ENCODE results near the gene SERPINC1.

GRCh38 chr1:173916667-173917066, 460 bp downstream of the SERPINC1 start:
- TF ChIP-seq NR1H2 (CRISPR knock-in tag; IDR thresholded peaks at IDR 0.05) (no peak), ETV6 (CRISPR knock-in tag; IDR thresholded peaks at IDR 0.05) (no peak), SMAD3 (CRISPR knock-in tag; IDR thresholded peaks at IDR 0.05; ENCODE audit: borderline replicate concordance) (no peak), SP1 (CRISPR knock-in tag; conservative IDR thresholded peaks at IDR 0.05) (no peak), TEAD4 (CRISPR knock-in tag; IDR thresholded peaks at IDR 0.05) (no peak), CTCF (IDR thresholded peaks at IDR 0.05) (no peak)
- TF ChIP-seq, protein P1, sequence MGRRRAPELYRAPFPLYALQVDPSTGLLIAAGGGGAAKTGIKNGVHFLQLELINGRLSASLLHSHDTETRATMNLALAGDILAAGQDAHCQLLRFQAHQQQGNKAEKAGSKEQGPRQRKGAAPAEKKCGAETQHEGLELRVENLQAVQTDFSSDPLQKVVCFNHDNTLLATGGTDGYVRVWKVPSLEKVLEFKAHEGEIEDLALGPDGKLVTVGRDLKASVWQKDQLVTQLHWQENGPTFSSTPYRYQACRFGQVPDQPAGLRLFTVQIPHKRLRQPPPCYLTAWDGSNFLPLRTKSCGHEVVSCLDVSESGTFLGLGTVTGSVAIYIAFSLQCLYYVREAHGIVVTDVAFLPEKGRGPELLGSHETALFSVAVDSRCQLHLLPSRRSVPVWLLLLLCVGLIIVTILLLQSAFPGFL (CRISPR knock-in tag; IDR thresholded peaks at IDR 0.05; ENCODE audit: borderline replicate concordance) = no peak
- TF ChIP-seq, protein P2, sequence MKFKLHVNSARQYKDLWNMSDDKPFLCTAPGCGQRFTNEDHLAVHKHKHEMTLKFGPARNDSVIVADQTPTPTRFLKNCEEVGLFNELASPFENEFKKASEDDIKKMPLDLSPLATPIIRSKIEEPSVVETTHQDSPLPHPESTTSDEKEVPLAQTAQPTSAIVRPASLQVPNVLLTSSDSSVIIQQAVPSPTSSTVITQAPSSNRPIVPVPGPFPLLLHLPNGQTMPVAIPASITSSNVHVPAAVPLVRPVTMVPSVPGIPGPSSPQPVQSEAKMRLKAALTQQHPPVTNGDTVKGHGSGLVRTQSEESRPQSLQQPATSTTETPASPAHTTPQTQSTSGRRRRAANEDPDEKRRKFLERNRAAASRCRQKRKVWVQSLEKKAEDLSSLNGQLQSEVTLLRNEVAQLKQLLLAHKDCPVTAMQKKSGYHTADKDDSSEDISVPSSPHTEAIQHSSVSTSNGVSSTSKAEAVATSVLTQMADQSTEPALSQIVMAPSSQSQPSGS (CRISPR knock-in tag; IDR thresholded peaks at IDR 0.05; ENCODE audit: borderline replicate concordance, low read depth) = no peak
- TF ChIP-seq, protein P3, sequence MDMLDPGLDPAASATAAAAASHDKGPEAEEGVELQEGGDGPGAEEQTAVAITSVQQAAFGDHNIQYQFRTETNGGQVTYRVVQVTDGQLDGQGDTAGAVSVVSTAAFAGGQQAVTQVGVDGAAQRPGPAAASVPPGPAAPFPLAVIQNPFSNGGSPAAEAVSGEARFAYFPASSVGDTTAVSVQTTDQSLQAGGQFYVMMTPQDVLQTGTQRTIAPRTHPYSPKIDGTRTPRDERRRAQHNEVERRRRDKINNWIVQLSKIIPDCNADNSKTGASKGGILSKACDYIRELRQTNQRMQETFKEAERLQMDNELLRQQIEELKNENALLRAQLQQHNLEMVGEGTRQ (CRISPR knock-in tag; IDR thresholded peaks at IDR 0.05) = no peak
